ENCODE results near the gene SIGLEC7. TPM values are rescaled to one million over a fixed set of nuclear protein-coding genes. Genes with fewer than 3 reads are reported as not detected.
A peak's percentile ranks its signal among the peaks of the same experiment; 100 is the strongest.

Gene SIGLEC7
- total RNA-seq, 5 donors from 2014 or later (not counting 1 experiment from before 2014, with no cell fraction given): 0.30 to 3.3 (median 1.0) TPM; not detected in 1

DNA sequence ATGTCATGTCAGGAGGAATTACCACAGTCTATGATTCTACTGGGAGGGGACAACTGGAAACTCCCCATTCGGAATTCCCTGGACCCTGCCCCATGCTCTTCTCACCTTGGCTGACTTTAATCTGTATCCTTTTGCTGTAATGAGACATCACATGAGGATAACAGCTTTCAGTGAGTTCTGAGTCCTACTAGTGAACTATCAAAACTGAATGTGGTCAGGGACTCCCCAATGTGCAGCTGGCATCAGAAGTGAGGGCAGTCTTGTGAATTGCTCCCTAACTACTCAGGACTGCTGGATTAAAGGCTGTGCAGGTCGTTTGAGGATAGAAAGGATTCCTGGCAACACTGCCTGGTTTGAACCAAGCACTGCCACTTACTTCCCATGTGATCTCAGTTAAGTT lies 15.2 kb downstream of the SIGLEC7 start:
- Mint-ChIP-seq H3K4me3 (no peak overlapping the region), H3K9me3 (no peaks in the 10 kb centered on the region), H3K27ac (no peak overlapping the region), H3K36me3 (no peaks in the 10 kb centered on the region), H3K4me1 (peaks cover 7 to 10% (median 10%) of the 10 kb centered on the region in 3 donors), H3K27me3 (peaks cover 3 to 11% of the 10 kb centered on the region in 2 donors)
- ATAC-seq (replicated peaks in 1 of 4): no peak
- no peak overlapping the region for H3K4me3 ChIP-seq (ENCODE audit: control insufficient read depth in 1 of 2, extremely low read depth in 1 of 2, low read length in 1 of 2)
- no peak overlapping the region for H3K27ac ChIP-seq (ENCODE audit: low read length)
- H3K27me3 ChIP-seq (replicated peaks in 1 of 2; ENCODE audit: control insufficient read depth in 2 of 2, extremely low read depth in 1 of 2, insufficient read depth in 2 of 2, low read length in 1 of 2): peaks cover 0 to 14% of the 10 kb centered on the region in 2 experiments
- ChIA-PET CTCF (no interaction called here), POLR2A (no interaction called here)
- H3K36me3 ChIP-seq (ENCODE audit: control insufficient read depth in 2 of 2, extremely low read depth in 1 of 2, insufficient read depth in 1 of 2, low read length in 1 of 2): no peaks in the 10 kb centered on the region
- WGBS (ENCODE audit: insufficient coverage): 33% methylated on average over 1 of the region's 2 CpGs
- H3K4me1 ChIP-seq (ENCODE audit: control insufficient read depth in 1 of 2, extremely low read depth in 1 of 2, insufficient read depth in 2 of 2, low read length in 2 of 2): peaks cover 0 to 9% of the 10 kb centered on the region in 2 experiments
- no peaks in the 10 kb centered on the region for H3K9me3 ChIP-seq
- DNase-seq: no peak

DNA sequence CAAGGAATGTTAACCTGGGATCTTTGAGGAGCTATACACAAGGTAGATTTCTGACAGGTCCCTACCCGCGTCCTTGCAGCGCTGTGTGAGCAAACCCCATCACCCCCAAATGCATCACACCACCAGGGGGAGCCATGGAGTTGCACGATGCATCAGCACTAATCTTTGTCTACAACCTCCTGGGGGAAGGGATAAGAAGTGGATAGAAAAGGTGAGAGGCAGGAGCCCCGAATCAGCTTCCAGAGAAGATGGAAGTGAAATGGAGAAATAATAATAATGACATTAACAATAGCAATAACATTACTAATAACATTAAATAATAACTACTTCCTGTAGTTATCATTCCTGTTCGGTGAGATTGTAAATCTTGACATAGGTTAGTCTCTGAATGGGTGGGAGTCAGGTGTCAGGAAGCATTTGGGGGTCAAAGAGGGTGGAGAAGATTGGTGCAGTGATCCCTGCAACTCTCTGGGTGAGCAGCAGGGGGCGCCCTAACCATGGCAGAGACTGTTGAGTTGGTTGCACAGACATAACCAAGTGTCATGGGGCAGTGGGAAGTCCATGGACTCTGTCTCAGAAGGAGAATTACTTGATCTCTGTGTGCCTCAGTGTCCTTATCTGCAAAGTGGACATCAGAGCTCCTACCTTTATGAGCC lies 16.5 kb downstream of the SIGLEC7 start:
- Mint-ChIP-seq H3K4me3 (no peak overlapping the region), H3K36me3 (no peaks in the 10 kb centered on the region), H3K9me3 (no peaks in the 10 kb centered on the region), H3K4me1 (peaks cover 7 to 10% (median 10%) of the 10 kb centered on the region in 3 donors), H3K27me3 (peaks cover 0 to 8% of the 10 kb centered on the region in 2 donors), H3K27ac (no peak overlapping the region)
- no peaks in the 10 kb centered on the region for H3K9me3 ChIP-seq
- H3K27ac ChIP-seq (ENCODE audit: low read length): no peak overlapping the region
- H3K4me1 ChIP-seq (ENCODE audit: control insufficient read depth in 1 of 2, extremely low read depth in 1 of 2, insufficient read depth in 2 of 2, low read length in 2 of 2): peaks cover 0 to 9% of the 10 kb centered on the region in 2 experiments
- ChIA-PET POLR2A (no interaction called here), CTCF (interaction anchor here in 1 of 2 donors (0.7 kb wide), 2 partner anchors 51 to 313 kb away, joined by 3 to 5 read pairs; no protein-coding TSS in a partner anchor)
- H3K4me3 ChIP-seq (ENCODE audit: control insufficient read depth in 1 of 2, extremely low read depth in 1 of 2, low read length in 1 of 2): no peak overlapping the region
- WGBS (ENCODE audit: insufficient coverage): 0% methylated on average over 2 of the region's 7 CpGs
- peak; percentile 25 to 81 (median 64) for DNase-seq
- H3K36me3 ChIP-seq (ENCODE audit: control insufficient read depth in 2 of 2, extremely low read depth in 1 of 2, insufficient read depth in 1 of 2, low read length in 1 of 2): no peaks in the 10 kb centered on the region
- peak; percentile 50 to 69 (median 66) for ATAC-seq (replicated peaks in 1 of 4)
- peaks cover 0 to 14% of the 10 kb centered on the region in 2 experiments for H3K27me3 ChIP-seq (replicated peaks in 1 of 2; ENCODE audit: control insufficient read depth in 2 of 2, extremely low read depth in 1 of 2, insufficient read depth in 2 of 2, low read length in 1 of 2)

DNA sequence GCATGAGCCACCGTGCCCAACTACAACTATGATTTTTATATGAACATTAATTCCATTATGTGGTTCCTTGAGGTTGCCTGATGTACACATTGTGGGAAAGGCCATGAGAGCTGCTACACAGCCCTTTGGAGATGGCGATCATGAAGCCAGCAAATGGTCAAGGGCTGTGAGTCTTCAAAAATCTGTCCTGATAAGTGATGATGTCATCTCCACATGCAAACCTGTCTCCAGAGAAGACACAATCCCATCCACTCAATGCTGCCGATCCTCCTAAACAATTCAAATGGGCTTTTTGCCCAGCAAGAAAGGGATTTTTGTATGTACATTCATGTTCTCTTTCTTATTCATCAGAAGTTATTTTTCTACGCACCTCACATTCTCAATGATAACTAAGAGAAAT lies 17.6 kb downstream of the SIGLEC7 start:
- DNase-seq (no peak), ATAC-seq (replicated peaks in 1 of 4) (no peak)
- Histone ChIP-seq H3K27me3 (replicated peaks in 1 of 2; ENCODE audit: control insufficient read depth in 2 of 2, extremely low read depth in 1 of 2, insufficient read depth in 2 of 2, low read length in 1 of 2) (peaks cover 0 to 7% of the 10 kb centered on the region in 2 experiments), H3K27ac (ENCODE audit: low read length) (no peak overlapping the region), H3K4me3 (ENCODE audit: control insufficient read depth in 1 of 2, extremely low read depth in 1 of 2, low read length in 1 of 2) (no peak overlapping the region), H3K36me3 (ENCODE audit: control insufficient read depth in 2 of 2, extremely low read depth in 1 of 2, insufficient read depth in 1 of 2, low read length in 1 of 2) (no peaks in the 10 kb centered on the region), H3K9me3 (no peaks in the 10 kb centered on the region), H3K4me1 (ENCODE audit: control insufficient read depth in 1 of 2, extremely low read depth in 1 of 2, insufficient read depth in 2 of 2, low read length in 2 of 2) (peaks cover 0 to 9% of the 10 kb centered on the region in 2 experiments)
- ChIA-PET CTCF (interaction anchor here in 1 of 2 donors (1.5 kb wide), 1 partner anchor 100 kb away, joined by 4 read pairs; no protein-coding TSS in a partner anchor), POLR2A (no interaction called here)
- peaks cover 7 to 10% (median 10%) of the 10 kb centered on the region in 3 donors for H3K4me1 Mint-ChIP-seq
- no peaks in the 10 kb centered on the region for H3K9me3 Mint-ChIP-seq
- 80% methylated on average over 1 of the region's 4 CpGs for WGBS (ENCODE audit: insufficient coverage)
- H3K27ac Mint-ChIP-seq: no peak overlapping the region
- peaks cover 0 to 5% of the 10 kb centered on the region in 2 donors for H3K27me3 Mint-ChIP-seq
- H3K36me3 Mint-ChIP-seq: no peaks in the 10 kb centered on the region
- H3K4me3 Mint-ChIP-seq: no peak overlapping the region

DNA sequence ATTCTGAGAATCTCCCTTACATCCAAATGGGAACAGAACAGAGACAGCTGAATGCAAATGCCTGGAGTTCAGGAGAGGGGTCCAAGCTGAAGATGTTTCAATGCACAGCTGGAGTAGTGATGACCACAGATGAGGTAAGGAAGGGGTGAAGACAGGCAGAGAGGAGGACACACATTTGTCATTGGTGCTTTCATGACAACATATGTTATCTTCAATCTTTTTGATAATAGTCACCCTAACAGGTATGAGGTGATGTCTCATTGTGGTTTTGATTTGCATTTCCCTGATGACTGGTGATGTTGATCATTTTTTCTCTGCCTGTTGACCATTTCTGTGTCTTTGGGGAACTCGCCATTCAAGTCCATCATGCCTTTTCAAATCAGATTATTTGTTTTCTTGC lies 19.2 kb downstream of the SIGLEC7 start:
- ATAC-seq (replicated peaks in 1 of 4) (no peak), DNase-seq (no peak)
- no peaks in the 10 kb centered on the region for H3K9me3 Mint-ChIP-seq
- WGBS (ENCODE audit: insufficient coverage): no CpG with 5 or more reads among the region's 1 CpG
- no peak overlapping the region for H3K27ac ChIP-seq (ENCODE audit: low read length)
- no peak overlapping the region for H3K27ac Mint-ChIP-seq
- H3K4me3 Mint-ChIP-seq: no peak overlapping the region
- H3K27me3 ChIP-seq (replicated peaks in 1 of 2; ENCODE audit: control insufficient read depth in 2 of 2, extremely low read depth in 1 of 2, insufficient read depth in 2 of 2, low read length in 1 of 2): peaks cover 0 to 7% of the 10 kb centered on the region in 2 experiments
- H3K4me1 Mint-ChIP-seq: peaks cover 7 to 10% (median 10%) of the 10 kb centered on the region in 3 donors
- ChIA-PET POLR2A (no interaction called here), CTCF (no interaction called here)
- H3K4me3 ChIP-seq (ENCODE audit: control insufficient read depth in 1 of 2, extremely low read depth in 1 of 2, low read length in 1 of 2): no peak overlapping the region
- H3K9me3 ChIP-seq: no peaks in the 10 kb centered on the region
- H3K27me3 Mint-ChIP-seq: peaks cover 0 to 2% of the 10 kb centered on the region in 2 donors
- peaks cover 0 to 9% of the 10 kb centered on the region in 2 experiments for H3K4me1 ChIP-seq (ENCODE audit: control insufficient read depth in 1 of 2, extremely low read depth in 1 of 2, insufficient read depth in 2 of 2, low read length in 2 of 2)
- H3K36me3 ChIP-seq (ENCODE audit: control insufficient read depth in 2 of 2, extremely low read depth in 1 of 2, insufficient read depth in 1 of 2, low read length in 1 of 2): no peaks in the 10 kb centered on the region
- no peaks in the 10 kb centered on the region for H3K36me3 Mint-ChIP-seq

DNA sequence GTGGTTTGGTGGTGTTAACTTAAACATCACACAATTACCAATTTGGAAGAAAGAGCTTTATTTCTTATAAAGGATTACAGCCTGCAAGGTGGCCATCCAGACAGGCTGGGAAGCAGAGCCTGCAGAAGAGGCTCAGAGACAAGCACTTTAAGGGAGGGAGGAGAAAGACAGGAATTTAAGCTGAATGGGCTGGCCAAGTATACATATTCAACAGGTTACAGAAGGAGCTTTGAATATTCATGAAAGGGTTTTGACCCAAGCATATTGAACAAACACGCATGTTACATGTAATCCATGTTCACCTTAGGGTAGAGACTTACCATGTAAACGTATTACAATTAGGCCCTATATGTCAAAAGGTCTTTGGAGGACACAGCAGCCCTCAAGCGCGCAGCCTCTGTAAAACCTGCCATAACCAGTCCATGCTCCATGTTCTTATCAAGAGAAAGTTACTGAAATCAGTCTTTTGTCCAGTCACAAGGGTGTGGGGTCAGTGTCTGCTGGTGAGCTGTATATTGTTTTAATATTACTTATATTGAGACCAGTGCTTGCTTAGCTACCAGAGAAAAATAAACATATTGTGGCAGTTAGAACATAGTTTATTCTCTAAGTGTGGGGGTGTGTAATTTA lies 19.9 kb downstream of the SIGLEC7 start:
- H3K4me1 Mint-ChIP-seq: peaks cover 13 to 16% (median 15%) of the 10 kb centered on the region in 3 donors
- H3K4me3 Mint-ChIP-seq: no peak overlapping the region
- ATAC-seq (replicated peaks in 1 of 4): no peak
- Histone ChIP-seq H3K27me3 (replicated peaks in 1 of 2; ENCODE audit: control insufficient read depth in 2 of 2, extremely low read depth in 1 of 2, insufficient read depth in 2 of 2, low read length in 1 of 2) (peaks cover 0 to 7% of the 10 kb centered on the region in 2 experiments), H3K4me3 (ENCODE audit: control insufficient read depth in 1 of 2, extremely low read depth in 1 of 2, low read length in 1 of 2) (no peak overlapping the region), H3K36me3 (ENCODE audit: control insufficient read depth in 2 of 2, extremely low read depth in 1 of 2, insufficient read depth in 1 of 2, low read length in 1 of 2) (no peaks in the 10 kb centered on the region), H3K4me1 (ENCODE audit: control insufficient read depth in 1 of 2, extremely low read depth in 1 of 2, insufficient read depth in 2 of 2, low read length in 2 of 2) (peaks cover 0 to 14% of the 10 kb centered on the region in 2 experiments), H3K27ac (ENCODE audit: low read length) (no peak overlapping the region), H3K9me3 (no peaks in the 10 kb centered on the region)
- H3K36me3 Mint-ChIP-seq: no peaks in the 10 kb centered on the region
- POLR2A ChIA-PET: no interaction called here
- 92% methylated on average over 2 of the region's 4 CpGs for WGBS (ENCODE audit: insufficient coverage)
- H3K27ac Mint-ChIP-seq: no peak overlapping the region
- CTCF ChIA-PET: no interaction called here
- H3K9me3 Mint-ChIP-seq: no peaks in the 10 kb centered on the region
- DNase-seq: no peak
- peaks cover 0 to 2% of the 10 kb centered on the region in 2 donors for H3K27me3 Mint-ChIP-seq

DNA sequence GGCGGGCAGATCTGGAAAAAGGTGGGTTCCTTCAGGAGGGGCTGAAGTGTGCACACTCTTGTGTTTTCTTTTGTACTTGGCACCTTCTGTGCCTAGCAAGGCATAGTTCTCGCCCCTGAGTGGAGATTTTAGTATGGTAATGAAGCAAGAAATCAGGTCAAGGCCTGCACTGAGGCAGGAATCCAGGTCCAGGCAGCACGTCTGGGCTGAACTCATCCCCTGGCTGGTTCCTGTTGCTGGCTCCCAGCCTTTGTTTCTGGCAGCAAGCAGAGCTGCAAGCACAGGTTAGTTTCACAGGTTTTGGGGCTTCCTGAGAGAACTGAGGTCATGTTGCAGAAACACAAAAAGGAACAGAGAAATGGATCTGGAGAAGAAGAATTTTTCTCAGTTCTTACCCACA lies 21.2 kb downstream of the SIGLEC7 start:
- Histone ChIP-seq H3K4me1 (ENCODE audit: control insufficient read depth in 1 of 2, extremely low read depth in 1 of 2, insufficient read depth in 2 of 2, low read length in 2 of 2) (peaks cover 0 to 25% of the 10 kb centered on the region in 2 experiments), H3K9me3 (no peaks in the 10 kb centered on the region), H3K27ac (ENCODE audit: low read length) (no peak overlapping the region), H3K4me3 (ENCODE audit: control insufficient read depth in 1 of 2, extremely low read depth in 1 of 2, low read length in 1 of 2) (no peak overlapping the region), H3K36me3 (ENCODE audit: control insufficient read depth in 2 of 2, extremely low read depth in 1 of 2, insufficient read depth in 1 of 2, low read length in 1 of 2) (no peaks in the 10 kb centered on the region), H3K27me3 (replicated peaks in 1 of 2; ENCODE audit: control insufficient read depth in 2 of 2, extremely low read depth in 1 of 2, insufficient read depth in 2 of 2, low read length in 1 of 2) (peaks cover 0 to 4% of the 10 kb centered on the region in 2 experiments)
- H3K27ac Mint-ChIP-seq: no peak overlapping the region
- POLR2A ChIA-PET: no interaction called here
- H3K4me3 Mint-ChIP-seq: no peak overlapping the region
- peaks cover 21 to 24% (median 23%) of the 10 kb centered on the region in 3 donors for H3K4me1 Mint-ChIP-seq
- no peaks in the 10 kb centered on the region for H3K9me3 Mint-ChIP-seq
- H3K36me3 Mint-ChIP-seq: no peaks in the 10 kb centered on the region
- no peak for ATAC-seq (replicated peaks in 1 of 4)
- H3K27me3 Mint-ChIP-seq: peaks cover 0 to 2% of the 10 kb centered on the region in 2 donors
- DNase-seq: no peak
- CTCF ChIA-PET: no interaction called here
- WGBS (ENCODE audit: insufficient coverage): 74% methylated on average over 3 of the region's 3 CpGs
